Transverse colon (tissue), 4 donors: Measurements from ENCODE around the gene CIRBP. TPM values are rescaled to one million over a fixed set of nuclear protein-coding genes. Genes with fewer than 3 reads are reported as not detected.

Experiments used
- DNase-seq: peaks from one replicate; pipeline ENCODE4 v3.0.0-alpha.2; 2019
- H3K27ac ChIP-seq, 4 donors: fragments of 200-600 bp; sonication (generic); 2 replicates each; pipeline ENCODE4 v1.5.1; 2016 to 2018; ENCODE audit warnings: inconsistent platforms in 4 of 4
- H3K27me3 ChIP-seq: fragments of 200-600 bp; sonication (generic); 2 replicates; pipeline ENCODE4 v1.5.1; 2017; ENCODE audit warnings: inconsistent platforms
- H3K36me3 ChIP-seq, 4 donors: fragments of 200-600 bp; sonication (generic); 2 replicates each; pipeline ENCODE4 v1.5.1; 2017 to 2019; ENCODE audit warnings: inconsistent platforms in 4 of 4
- H3K4me1 ChIP-seq, 4 donors: fragments of 200-600 bp; sonication (generic); 2 replicates each; pipeline ENCODE4 v1.5.1; 2017 to 2020; ENCODE audit warnings: inconsistent platforms in 4 of 4
- H3K4me3 ChIP-seq, 4 donors: fragments of 200-600 bp; sonication (generic); 1 replicate in 1 of 4; 2 replicates in 3 of 4; pipeline versions ENCODE4 v1.5.1 to v1.6.1; 2017 to 2019; ENCODE audit warnings: inconsistent platforms in 4 of 4
- H3K9me3 ChIP-seq, 2 donors: fragments of 200-600 bp; sonication (generic); 2 replicates each; pipeline ENCODE4 v1.5.1; 2017 to 2019; ENCODE audit warnings: inconsistent platforms in 2 of 2
- CTCF ChIP-seq, 5 experiments: fragments of 200-600 bp in 3 of 5; fragments of 450-650 bp in 2 of 5; sonication (generic) in 3 of 5; IDR thresholded peaks; 1 replicate in 2 of 5; 2 replicates in 3 of 5; pipeline ENCODE4 v1.5.1; 2016 to 2017; ENCODE audit warnings: antibody characterized with exemption in 5 of 5, inconsistent platforms in 3 of 5, mild to moderate bottlenecking in 2 of 5, moderate library complexity in 1 of 5
- EP300 ChIP-seq: sonication (generic); formaldehyde crosslinking; IDR thresholded peaks from one replicate; pipeline ENCODE4 v1.6.1; 2017; ENCODE audit warnings: antibody characterized with exemption, low read depth
- POLR2A ChIP-seq: fragments of 450-650 bp; IDR thresholded peaks from one replicate; pipeline ENCODE4 v1.6.1; 2016; ENCODE audit warnings: antibody characterized with exemption, mild to moderate bottlenecking, moderate library complexity
- POLR2AphosphoS5 ChIP-seq, 3 donors: sonication (generic); formaldehyde crosslinking; IDR thresholded peaks; one replicate each; pipeline ENCODE4 v1.6.1; 2016; ENCODE audit warnings: antibody characterized with exemption in 3 of 3
- WGBS, 2 donors: methylation state at CpG; one replicate each; pipeline ENCODE4 v1.1.5; 2018; ENCODE audit warnings: low coverage in 1 of 2; 5-methylcytosine and 5-hydroxymethylcytosine counted together
- in situ Hi-C, 4 donors: fragments of 200-750 bp; cut with MboI; loops; one replicate each; pipeline versions ENCODE4 v1.15.0 to v1.15.1; 2017; ENCODE audit warnings: low sequenced_read_pairs in 3 of 4, low pct_ligation_motif_present in 1 of 4, low pct_unique_long_range_greater_than_20kb in 1 of 4
- intact Hi-C: fragments of 100-400 bp; cut with DNase I; formaldehyde crosslinking; loops from one replicate; pipeline ENCODE4 v1.15.1; 2023; ENCODE audit warnings: low total_unique reads
- total RNA-seq, 4 donors: library from RNA; depleted of rRNA; stranded (reverse); fragments of >200 nt; gene quantifications; one replicate each; pipeline ENCODE4 v1.1.0, GENCODE V29; 2016

Gene CIRBP
- total RNA-seq, 4 donors from 2014 or later, result 431 to 488 (median 460) TPM

- Histone ChIP-seq H3K27me3 (no peaks in the 10 kb centered on the region), H3K36me3 (peaks cover 0 to 5% (median 2%) of the 10 kb centered on the region in 4 donors), H3K4me1 (peaks cover 59 to 80% (median 74%) of the 10 kb centered on the region in 4 donors), H3K9me3 (no peaks in the 10 kb centered on the region), H3K4me3 (peak overlapping the region; percentile 32 to 62 (median 49)), H3K27ac (peak overlapping the region; percentile 98 to 100 (median 98))
- TF ChIP-seq POLR2AphosphoS5 (IDR thresholded peaks at IDR 0.05) (peak in 1 of 3 donors; percentile 30), POLR2A (no peak), CTCF (IDR thresholded peaks at IDR 0.05) (peak; percentile 91 to 99 (median 96)), EP300 (no peak)
- in situ Hi-C loops, result no loop called here
- intact Hi-C loops, result loop anchor here (1.0 kb wide), 1 partner anchor 23 kb away; no protein-coding TSS in a partner anchor
- DNase-seq, result peak; percentile 82
- 0% methylated on average over 28 of the region's 59 CpGs; no CpG with 5 or more reads in 1 of the 2 donors for WGBS, 2 donors
These were observed 2.1 kb upstream of the CIRBP start for GRCh38 chr19:1266916-1267476.

GRCh38 chr19:1267477-1268225, 1.5 kb upstream of the CIRBP start:
- intact Hi-C loops (loop anchor here (1.0 kb wide), 1 partner anchor 23 kb away; no protein-coding TSS in a partner anchor), in situ Hi-C loops (no loop called here)
- DNase-seq, result no peak
- peaks cover 59 to 80% (median 74%) of the 10 kb centered on the region in 4 donors for H3K4me1 ChIP-seq
- peak overlapping the region; percentile 98 to 100 (median 100) for H3K27ac ChIP-seq
- no peaks in the 10 kb centered on the region for H3K27me3 ChIP-seq
- 25 to 33% methylated on average over 8 to 16 of the region's 35 CpGs for WGBS, 2 donors
- peak overlapping the region in 2 of 4 donors; percentile 58 to 62 for H3K4me3 ChIP-seq
- H3K9me3 ChIP-seq, result no peaks in the 10 kb centered on the region
- no peak for TF ChIP-seq POLR2AphosphoS5 (IDR thresholded peaks at IDR 0.05)
- H3K36me3 ChIP-seq, result peaks cover 0 to 8% (median 4%) of the 10 kb centered on the region in 4 donors

- intact Hi-C loops, result no loop called here
- no peak for DNase-seq
- no peaks in the 10 kb centered on the region for H3K27me3 ChIP-seq
- 55 to 63% methylated on average over 8 to 40 of the region's 40 CpGs for WGBS, 2 donors
- peaks cover 60 to 78% (median 74%) of the 10 kb centered on the region in 4 donors for H3K4me1 ChIP-seq
- peaks cover 0 to 16% (median 8%) of the 10 kb centered on the region in 4 donors for H3K36me3 ChIP-seq
- H3K27ac ChIP-seq, result peak overlapping the region; percentile 98 to 100 (median 100)
- no peaks in the 10 kb centered on the region for H3K9me3 ChIP-seq
- no peak for TF ChIP-seq CTCF (IDR thresholded peaks at IDR 0.05)
- no peak for TF ChIP-seq EP300
- no peak for TF ChIP-seq POLR2AphosphoS5 (IDR thresholded peaks at IDR 0.05)
- H3K4me3 ChIP-seq, result peak overlapping the region in 1 of 4 donors; percentile 85
- in situ Hi-C loops, result no loop called here
These were observed 687 bp upstream of the CIRBP start for GRCh38 chr19:1268226-1269064.

- H3K27ac ChIP-seq, result peak overlapping the region; percentile 98 to 100 (median 100)
- H3K4me1 ChIP-seq, result peaks cover 70 to 89% (median 85%) of the 10 kb centered on the region in 4 donors
- in situ Hi-C loops (no loop called here), intact Hi-C loops (no loop called here)
- H3K4me3 ChIP-seq, result peak overlapping the region; percentile 71 to 85 (median 74)
- TF ChIP-seq EP300 (peak; percentile 30), POLR2A (no peak), POLR2AphosphoS5 (IDR thresholded peaks at IDR 0.05) (peak in 1 of 3 donors; percentile 10), CTCF (IDR thresholded peaks at IDR 0.05) (no peak)
- no peaks in the 10 kb centered on the region for H3K27me3 ChIP-seq
- WGBS, 2 donors, result 0% methylated on average over 28 of the region's 64 CpGs; no CpG with 5 or more reads in 1 of the 2 donors
- H3K36me3 ChIP-seq, result peaks cover 0 to 27% (median 12%) of the 10 kb centered on the region in 4 donors
- H3K9me3 ChIP-seq, result no peaks in the 10 kb centered on the region
- peak; percentile 89 for DNase-seq
These were observed 513 bp downstream of the CIRBP start for GRCh38 chr19:1269478-1270212.
